Aorta (tissue), 5 donors: ENCODE results near the gene PTCD3. TPM values are rescaled to one million over a fixed set of nuclear protein-coding genes. Genes with fewer than 3 reads are reported as not detected.
A peak's percentile ranks its signal among the peaks of the same experiment; 100 is the strongest.

Source experiments
- ATAC-seq: fragments of 200-7000 bp; cut with Tn5 transposase; one replicate; pipeline ENCODE4 v1.9.1; 2022; ENCODE audit warnings: moderate library complexity; ENCODE audit not compliant: low FRiP score
- DNase-seq, 2 donors: peaks; one replicate each; pipeline ENCODE4 v3.0.0-alpha.2; 2020
- H3K27ac ChIP-seq, 2 donors: one replicate each; pipeline ENCODE4 v1.5.1; 2013; ENCODE audit warnings: low read length in 2 of 2, mild to moderate bottlenecking in 2 of 2, moderate library complexity in 2 of 2, control low read depth in 1 of 2, inconsistent platforms in 1 of 2, low read depth in 1 of 2
- H3K27me3 ChIP-seq, 2 donors: one replicate each; pipeline ENCODE4 v1.6.1; 2013; ENCODE audit warnings: control low read depth in 1 of 2, low read length in 1 of 2, mild to moderate bottlenecking in 1 of 2, moderate library complexity in 1 of 2; ENCODE audit not compliant: insufficient read depth in 2 of 2, control insufficient read depth in 1 of 2
- H3K36me3 ChIP-seq, 2 donors: one replicate each; pipeline ENCODE4 v1.6.1; 2013; ENCODE audit warnings: control low read depth in 1 of 2, low read length in 1 of 2, mild to moderate bottlenecking in 1 of 2; ENCODE audit not compliant: insufficient read depth in 2 of 2, control insufficient read depth in 1 of 2
- H3K4me1 ChIP-seq, 2 donors: one replicate each; pipeline ENCODE4 v1.6.1; 2013; ENCODE audit warnings: low read length in 2 of 2, control low read depth in 1 of 2, mild to moderate bottlenecking in 1 of 2, moderate library complexity in 1 of 2; ENCODE audit not compliant: insufficient read depth in 2 of 2, control insufficient read depth in 1 of 2
- H3K4me3 ChIP-seq, 2 donors: one replicate each; pipeline ENCODE4 v1.5.1; 2013; ENCODE audit warnings: low read length in 2 of 2, control low read depth in 1 of 2, mild to moderate bottlenecking in 1 of 2
- H3K9me3 ChIP-seq: one replicate; pipeline ENCODE4 v1.6.1; 2013; ENCODE audit warnings: mild to moderate bottlenecking, low read length; ENCODE audit not compliant: control insufficient read depth
- WGBS, 2 donors: extraction: QIAGEN DNeasy Blood & Tissue Kit; methylation state at CpG; one replicate each; pipeline ENCODE4 v1.1.7; 2013; 5-methylcytosine and 5-hydroxymethylcytosine counted together
- intact Hi-C, 2 donors: fragments of 100-400 bp; cut with DNase I; formaldehyde crosslinking; loops; one replicate each; pipeline versions ENCODE4 v1.14.2 to v1.15.0; 2022
- polyA plus RNA-seq, 2 donors: library from polyadenylated mRNA; stranded (reverse); fragments of 200-250 nt; gene quantifications; one replicate each; pipeline ENCODE4 v1.2.3, GENCODE V29; 2013
- total RNA-seq, 2 donors: library from RNA; stranded (reverse); fragmentation: NEBNext Ultra II Directional; extraction: Animal tissue kit (Norgen Biotek cat#: 25700); gene quantifications; one replicate each; pipeline ENCODE4 v1.2.1, GENCODE V29; 2021
- donor health status: healthy with polysubstance abuse.
- donor health status: Bipolar disorder and iron deficiency.
- donor health status: DM: no; HTN: no; CAD: no.
- donor health status: DM: no; HTN: no; CAD: no.
- donor health status: DM: yes; HTN: yes; CAD: no.

The PTCD3 gene
- total and polyA plus RNA-seq, 4 donors = 4.4 to 86.3 (median 53.3) TPM

GRCh38 chr2:86097114-86097896, 8.7 kb upstream of the PTCD3 start:
- WGBS, 2 donors = 83 to 87% methylated on average over 3 of the region's 3 CpGs
- Histone ChIP-seq H3K27ac (no peak overlapping the region), H3K27me3 (no peaks in the 10 kb centered on the region), H3K36me3 (peaks cover 0 to 3% of the 10 kb centered on the region in 2 donors), H3K4me3 (no peak overlapping the region), H3K9me3 (no peaks in the 10 kb centered on the region), H3K4me1 (no peaks in the 10 kb centered on the region)
- DNase-seq (no peak), ATAC-seq (no peak)
- intact Hi-C loops = no loop called here

DNA sequence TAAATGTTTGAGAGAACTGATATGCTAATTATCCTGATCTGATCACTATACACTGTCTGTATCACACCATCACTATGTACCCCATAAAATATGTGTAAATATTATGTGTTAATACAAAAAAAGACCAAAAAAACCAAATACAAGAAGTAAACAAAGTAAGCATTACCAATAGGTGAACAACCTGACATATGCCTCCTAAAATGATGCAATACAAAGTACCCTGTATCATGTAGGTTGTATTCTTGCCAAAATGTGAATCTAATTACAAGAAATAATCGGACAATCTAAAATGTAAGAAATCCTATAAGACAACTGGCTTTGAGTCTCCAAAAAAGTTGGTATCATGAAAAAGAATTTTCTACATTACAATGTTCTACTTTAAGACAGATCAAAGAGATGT, 8.1 kb upstream of the PTCD3 start:
- H3K4me1 ChIP-seq = no peaks in the 10 kb centered on the region
- H3K27ac ChIP-seq = no peak overlapping the region
- no peaks in the 10 kb centered on the region for H3K27me3 ChIP-seq
- intact Hi-C loops = no loop called here
- no peaks in the 10 kb centered on the region for H3K9me3 ChIP-seq
- H3K4me3 ChIP-seq = no peak overlapping the region
- DNase-seq (no peak), ATAC-seq (no peak)
- peaks cover 0 to 3% of the 10 kb centered on the region in 2 donors for H3K36me3 ChIP-seq
- 95 to 96% methylated on average over 1 of the region's 1 CpG for WGBS, 2 donors

DNA sequence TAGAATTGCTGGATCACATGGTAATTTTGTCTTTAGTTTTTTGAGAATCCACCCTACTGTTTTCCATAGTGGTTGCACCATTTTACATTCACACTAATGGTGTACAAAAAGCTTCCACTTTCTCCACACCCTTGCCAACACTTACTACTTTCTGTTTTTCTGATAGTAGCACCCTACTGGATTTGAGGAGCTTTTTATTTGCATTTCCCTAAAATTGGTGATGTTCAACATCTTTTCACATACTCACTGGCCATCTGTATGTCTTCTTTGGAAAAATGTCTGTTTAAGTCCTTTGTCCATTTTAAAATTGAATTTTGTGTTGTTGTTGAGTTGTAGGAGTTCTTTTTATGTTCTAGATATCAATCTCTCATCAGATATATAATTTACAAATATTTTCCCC, 3.9 kb upstream of the PTCD3 start:
- H3K9me3 ChIP-seq = no peaks in the 10 kb centered on the region
- peaks cover 0 to 4% of the 10 kb centered on the region in 2 donors for H3K4me1 ChIP-seq
- H3K27ac ChIP-seq = no peak overlapping the region
- no peak overlapping the region for H3K4me3 ChIP-seq
- peaks cover 0 to 3% of the 10 kb centered on the region in 2 donors for H3K36me3 ChIP-seq
- no peak for ATAC-seq
- no peaks in the 10 kb centered on the region for H3K27me3 ChIP-seq
- no peak for DNase-seq
- intact Hi-C loops = no loop called here

GRCh38 chr2:86105252-86105968, 625 bp upstream of the PTCD3 start, which contains the start of gene POLR1A:
Gene POLR1A (minus strand): TSS chr2:86105886. CDS start chr2:86105776, 110 bp downstream.
- H3K9me3 ChIP-seq = no peaks in the 10 kb centered on the region
- peaks cover 0 to 3% of the 10 kb centered on the region in 2 donors for H3K36me3 ChIP-seq
- intact Hi-C loops = no loop called here
- peak within 1 kb of the TSS in 1 of 2 donors; percentile 73 for H3K27ac ChIP-seq
- H3K4me1 ChIP-seq = peaks cover 0 to 4% of the 10 kb centered on the region in 2 donors
- H3K27me3 ChIP-seq = no peaks in the 10 kb centered on the region
- peak within 1 kb of the TSS; percentile 76 to 90 for H3K4me3 ChIP-seq
- 0% methylated on average over 38 of the region's 38 CpGs for WGBS, 2 donors
- DNase-seq = peak; percentile 93 to 94
- ATAC-seq = peak; percentile 97

- H3K27ac ChIP-seq = no peak overlapping the region
- WGBS, 2 donors = 27% methylated on average over 5 of the region's 5 CpGs
- H3K36me3 ChIP-seq = peaks cover 0 to 2% of the 10 kb centered on the region in 2 donors
- no peaks in the 10 kb centered on the region for H3K9me3 ChIP-seq
- intact Hi-C loops = no loop called here
- no peak for DNase-seq
- no peak for ATAC-seq
- no peaks in the 10 kb centered on the region for H3K27me3 ChIP-seq
- peaks cover 0 to 4% of the 10 kb centered on the region in 2 donors for H3K4me1 ChIP-seq
- peak overlapping the region; percentile 72 to 90 for H3K4me3 ChIP-seq
Observed at GRCh38 chr2:86107031-86107430, 996 bp downstream of the PTCD3 start.

DNA sequence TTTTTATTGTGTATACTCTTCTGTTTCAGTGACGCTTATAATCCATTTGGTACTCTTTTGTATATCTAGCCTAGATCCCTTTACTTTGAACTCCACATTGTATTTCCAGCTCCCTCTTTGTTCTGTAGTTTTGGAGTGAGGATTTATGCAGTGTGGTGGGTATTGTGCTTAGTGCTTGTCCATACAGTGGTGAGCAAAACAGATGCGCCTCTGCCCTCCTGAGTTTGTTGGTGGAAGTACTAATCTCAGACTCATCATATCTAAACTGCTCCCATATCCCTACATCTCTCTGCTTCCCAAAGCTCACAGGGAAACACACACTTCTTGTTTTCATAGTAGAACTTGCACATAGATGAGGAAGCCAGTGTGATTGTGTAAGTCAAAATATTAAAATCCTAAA, 12.1 kb downstream of the PTCD3 start:
- 97% methylated on average over 2 of the region's 2 CpGs for WGBS, 2 donors
- H3K4me1 ChIP-seq = no peaks in the 10 kb centered on the region
- no peak for DNase-seq
- intact Hi-C loops = no loop called here
- peaks cover 3 to 8% of the 10 kb centered on the region in 2 donors for H3K36me3 ChIP-seq
- H3K27ac ChIP-seq = no peak overlapping the region
- no peak overlapping the region for H3K4me3 ChIP-seq
- ATAC-seq = no peak
- H3K9me3 ChIP-seq = no peaks in the 10 kb centered on the region
- no peaks in the 10 kb centered on the region for H3K27me3 ChIP-seq

DNA sequence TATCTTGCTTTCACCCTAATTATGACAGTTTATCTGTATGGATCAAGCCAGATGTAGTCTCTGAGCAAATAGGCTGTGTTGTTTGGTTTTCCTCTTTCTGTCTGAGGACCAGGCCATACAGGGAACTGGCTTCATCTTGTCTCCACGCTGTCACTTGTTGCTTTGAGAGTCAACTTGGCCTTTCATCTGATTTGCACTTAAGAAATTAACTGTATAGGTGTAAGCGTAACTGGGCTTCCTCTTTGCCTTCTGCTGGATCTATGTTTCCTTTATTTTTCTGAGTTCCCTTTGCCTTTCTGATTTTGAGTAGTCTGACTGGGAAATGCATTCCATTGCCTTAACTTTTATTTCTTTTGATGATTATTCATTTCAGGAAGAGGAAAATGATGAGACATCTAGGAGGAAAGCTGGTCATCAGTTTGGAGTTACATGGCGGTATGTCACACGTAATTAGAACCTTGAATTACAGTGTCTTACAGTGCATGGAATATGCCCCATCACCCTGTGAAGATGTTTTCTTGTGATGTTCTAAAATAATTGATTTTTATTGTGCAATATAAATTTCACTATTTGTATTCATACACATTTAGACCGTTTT, 17.4 kb downstream of the PTCD3 start:
- DNase-seq = no peak
- H3K36me3 ChIP-seq = peaks cover 5 to 14% of the 10 kb centered on the region in 2 donors
- no peak overlapping the region for H3K27ac ChIP-seq
- H3K4me3 ChIP-seq = no peak overlapping the region
- intact Hi-C loops = no loop called here
- no peaks in the 10 kb centered on the region for H3K27me3 ChIP-seq
- H3K4me1 ChIP-seq = no peaks in the 10 kb centered on the region
- ATAC-seq = no peak
- WGBS, 2 donors = 88 to 90% methylated on average over 5 of the region's 5 CpGs
- H3K9me3 ChIP-seq = no peaks in the 10 kb centered on the region

GRCh38 chr2:86124683-86125082, 18.6 kb downstream of the PTCD3 start:
- 77 to 79% methylated on average over 5 of the region's 5 CpGs for WGBS, 2 donors
- ATAC-seq = no peak

More at GRCh38 chr2:86124683-86125082, 18.6 kb downstream of the PTCD3 start:
- Histone ChIP-seq H3K4me1 (no peaks in the 10 kb centered on the region), H3K9me3 (no peaks in the 10 kb centered on the region), H3K36me3 (peaks cover 6 to 14% of the 10 kb centered on the region in 2 donors), H3K27ac (no peak overlapping the region), H3K4me3 (no peak overlapping the region), H3K27me3 (no peaks in the 10 kb centered on the region)
- DNase-seq = no peak
- intact Hi-C loops = no loop called here
